ENCODE results near the gene THBD.

Gene THBD

DNA sequence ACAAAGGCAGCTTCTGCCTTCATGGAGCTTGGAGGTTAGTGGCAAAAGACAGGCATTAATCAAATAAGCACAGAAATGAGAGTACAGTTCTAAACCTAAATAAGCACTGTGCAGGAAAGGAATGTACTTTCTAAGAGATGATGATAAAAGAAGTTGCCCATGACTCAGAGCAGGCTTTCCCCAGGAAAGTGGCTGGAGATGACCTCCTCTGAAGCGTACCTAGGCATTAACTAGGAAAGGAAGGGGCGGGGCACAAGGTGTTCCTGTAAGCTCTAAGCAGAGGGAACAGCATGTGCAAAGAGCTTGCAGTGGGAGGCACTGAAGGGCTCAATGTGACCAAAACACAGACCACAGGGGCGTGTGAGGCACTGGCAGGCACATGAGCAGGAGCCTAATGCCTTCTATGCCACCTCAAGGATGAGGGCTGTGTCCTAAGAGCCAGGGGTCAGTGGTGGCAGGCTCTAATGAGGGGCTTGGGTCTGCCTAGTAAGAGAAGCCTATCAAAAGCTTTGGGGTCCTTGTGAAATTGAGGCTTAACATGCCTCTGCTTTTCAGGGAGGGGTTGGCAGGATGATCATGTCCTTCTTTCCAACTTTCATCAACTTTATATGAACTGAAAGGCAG lies 9.5 kb downstream of the THBD start:
- in situ Hi-C loops (cut with HindIII; ENCODE audit: low sequenced_read_pairs), result no loop called here
- TF ChIP-seq, protein P1, sequence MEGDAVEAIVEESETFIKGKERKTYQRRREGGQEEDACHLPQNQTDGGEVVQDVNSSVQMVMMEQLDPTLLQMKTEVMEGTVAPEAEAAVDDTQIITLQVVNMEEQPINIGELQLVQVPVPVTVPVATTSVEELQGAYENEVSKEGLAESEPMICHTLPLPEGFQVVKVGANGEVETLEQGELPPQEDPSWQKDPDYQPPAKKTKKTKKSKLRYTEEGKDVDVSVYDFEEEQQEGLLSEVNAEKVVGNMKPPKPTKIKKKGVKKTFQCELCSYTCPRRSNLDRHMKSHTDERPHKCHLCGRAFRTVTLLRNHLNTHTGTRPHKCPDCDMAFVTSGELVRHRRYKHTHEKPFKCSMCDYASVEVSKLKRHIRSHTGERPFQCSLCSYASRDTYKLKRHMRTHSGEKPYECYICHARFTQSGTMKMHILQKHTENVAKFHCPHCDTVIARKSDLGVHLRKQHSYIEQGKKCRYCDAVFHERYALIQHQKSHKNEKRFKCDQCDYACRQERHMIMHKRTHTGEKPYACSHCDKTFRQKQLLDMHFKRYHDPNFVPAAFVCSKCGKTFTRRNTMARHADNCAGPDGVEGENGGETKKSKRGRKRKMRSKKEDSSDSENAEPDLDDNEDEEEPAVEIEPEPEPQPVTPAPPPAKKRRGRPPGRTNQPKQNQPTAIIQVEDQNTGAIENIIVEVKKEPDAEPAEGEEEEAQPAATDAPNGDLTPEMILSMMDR (IDR thresholded peaks at IDR 0.05; ENCODE audit: low read depth, low read length), result no peak

DNA sequence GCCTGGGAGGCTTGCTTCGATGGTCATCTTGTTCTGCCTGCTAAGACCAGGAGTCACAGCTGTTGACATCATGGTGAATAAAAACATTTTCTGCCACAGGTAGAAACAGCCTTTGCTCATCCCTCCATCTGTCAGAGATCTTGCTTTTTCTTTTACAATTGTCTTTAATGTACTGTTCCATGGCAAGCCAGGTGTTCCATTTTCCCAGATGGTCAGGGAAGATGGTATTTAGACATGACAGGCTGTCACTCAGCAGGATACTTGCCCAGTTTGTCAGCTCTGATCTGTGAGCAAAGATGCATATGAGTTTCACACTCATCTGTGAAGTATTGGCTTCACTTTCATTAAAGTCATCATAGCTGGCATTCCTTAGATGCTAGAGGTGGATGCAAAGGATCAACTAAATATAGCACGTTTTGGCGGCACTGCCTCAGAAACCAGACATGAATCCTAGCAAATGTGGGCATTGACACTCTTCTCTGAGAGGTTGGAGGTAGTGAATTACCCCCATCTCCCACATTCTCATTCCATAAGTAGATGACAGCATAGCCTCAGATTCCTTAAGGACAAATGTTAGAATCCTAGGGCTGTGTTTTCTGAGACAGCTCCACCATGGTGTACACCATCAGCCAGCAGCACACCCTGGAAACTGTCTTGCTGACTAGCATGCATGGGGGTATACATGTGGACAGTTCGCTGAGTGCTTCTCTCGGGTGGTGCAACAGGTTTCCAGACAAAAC lies 10.2 kb downstream of the THBD start:
- no peak overlapping the region for H3K4me3 ChIP-seq (ENCODE audit: low read depth, low read length)
- TF ChIP-seq, protein P1 (IDR thresholded peaks at IDR 0.05; ENCODE audit: low read depth, low read length), result no peak
- in situ Hi-C loops (cut with HindIII; ENCODE audit: low sequenced_read_pairs), result no loop called here

More for the DNA sequence above, 9.5 kb downstream of the THBD start:
- no peak overlapping the region for H3K4me3 ChIP-seq (ENCODE audit: low read depth, low read length)
- no peak for DNase-seq (ENCODE audit: low read depth, low spot score)

DNA sequence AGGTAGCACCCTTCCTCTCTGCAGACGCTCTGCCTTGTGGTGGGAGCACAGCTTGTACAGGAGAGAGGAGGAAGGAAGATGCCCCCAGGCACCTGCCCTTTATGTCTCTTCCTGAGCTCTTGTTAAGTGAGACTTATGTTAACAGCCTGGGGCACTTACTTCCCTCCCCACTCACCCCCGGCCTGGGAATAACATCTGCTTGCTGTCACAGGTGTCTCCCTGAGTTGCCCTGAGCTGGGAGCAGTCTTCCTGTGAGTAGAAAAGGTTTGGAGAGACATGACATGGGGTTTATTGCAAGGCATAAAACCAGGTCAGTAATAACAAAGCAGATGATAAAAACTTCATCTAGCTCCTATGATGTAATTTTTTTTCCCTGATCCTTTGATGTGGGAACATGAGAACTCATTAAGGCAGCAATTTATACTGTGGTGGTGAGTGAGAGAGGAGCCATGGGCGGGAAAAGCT lies 12.4 kb downstream of the THBD start:
- in situ Hi-C loops (cut with HindIII; ENCODE audit: low sequenced_read_pairs), result no loop called here
- no peak overlapping the region for H3K4me3 ChIP-seq (ENCODE audit: low read depth, low read length)
- TF ChIP-seq, protein P1 (IDR thresholded peaks at IDR 0.05; ENCODE audit: low read depth, low read length), result no peak
- no peak for DNase-seq (ENCODE audit: low read depth, low spot score)

More for the DNA sequence above, 10.2 kb downstream of the THBD start:
- no peak for DNase-seq (ENCODE audit: low read depth, low spot score)

DNA sequence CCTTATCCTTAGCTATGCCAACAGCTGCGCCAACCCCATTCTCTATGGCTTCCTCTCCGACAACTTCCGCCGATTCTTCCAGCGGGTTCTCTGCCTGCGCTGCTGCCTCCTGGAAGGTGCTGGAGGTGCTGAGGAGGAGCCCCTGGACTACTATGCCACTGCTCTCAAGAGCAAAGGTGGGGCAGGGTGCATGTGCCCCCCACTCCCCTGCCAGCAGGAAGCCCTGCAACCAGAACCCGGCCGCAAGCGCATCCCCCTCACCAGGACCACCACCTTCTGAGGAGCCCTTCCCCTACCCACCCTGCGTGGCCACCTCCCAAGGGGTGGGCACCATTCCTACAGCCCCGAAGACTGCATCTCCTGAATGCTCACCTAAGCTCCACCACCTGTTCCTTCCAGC lies 13.1 kb downstream of the THBD start:
- no peak for DNase-seq (ENCODE audit: low read depth, low spot score)
- no peak overlapping the region for H3K4me3 ChIP-seq (ENCODE audit: low read depth, low read length)
- in situ Hi-C loops (cut with HindIII; ENCODE audit: low sequenced_read_pairs), result no loop called here
- TF ChIP-seq, protein P1 (IDR thresholded peaks at IDR 0.05; ENCODE audit: low read depth, low read length), result no peak

DNA sequence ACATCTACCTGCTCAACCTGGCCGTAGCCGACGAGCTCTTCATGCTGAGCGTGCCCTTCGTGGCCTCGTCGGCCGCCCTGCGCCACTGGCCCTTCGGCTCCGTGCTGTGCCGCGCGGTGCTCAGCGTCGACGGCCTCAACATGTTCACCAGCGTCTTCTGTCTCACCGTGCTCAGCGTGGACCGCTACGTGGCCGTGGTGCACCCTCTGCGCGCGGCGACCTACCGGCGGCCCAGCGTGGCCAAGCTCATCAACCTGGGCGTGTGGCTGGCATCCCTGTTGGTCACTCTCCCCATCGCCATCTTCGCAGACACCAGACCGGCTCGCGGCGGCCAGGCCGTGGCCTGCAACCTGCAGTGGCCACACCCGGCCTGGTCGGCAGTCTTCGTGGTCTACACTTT lies 13.7 kb downstream of the THBD start:
- in situ Hi-C loops (cut with HindIII; ENCODE audit: low sequenced_read_pairs), result no loop called here
- TF ChIP-seq, protein P1 (IDR thresholded peaks at IDR 0.05; ENCODE audit: low read depth, low read length), result no peak
- H3K4me3 ChIP-seq (ENCODE audit: low read depth, low read length), result no peak overlapping the region
- DNase-seq (ENCODE audit: low read depth, low spot score), result no peak

DNA sequence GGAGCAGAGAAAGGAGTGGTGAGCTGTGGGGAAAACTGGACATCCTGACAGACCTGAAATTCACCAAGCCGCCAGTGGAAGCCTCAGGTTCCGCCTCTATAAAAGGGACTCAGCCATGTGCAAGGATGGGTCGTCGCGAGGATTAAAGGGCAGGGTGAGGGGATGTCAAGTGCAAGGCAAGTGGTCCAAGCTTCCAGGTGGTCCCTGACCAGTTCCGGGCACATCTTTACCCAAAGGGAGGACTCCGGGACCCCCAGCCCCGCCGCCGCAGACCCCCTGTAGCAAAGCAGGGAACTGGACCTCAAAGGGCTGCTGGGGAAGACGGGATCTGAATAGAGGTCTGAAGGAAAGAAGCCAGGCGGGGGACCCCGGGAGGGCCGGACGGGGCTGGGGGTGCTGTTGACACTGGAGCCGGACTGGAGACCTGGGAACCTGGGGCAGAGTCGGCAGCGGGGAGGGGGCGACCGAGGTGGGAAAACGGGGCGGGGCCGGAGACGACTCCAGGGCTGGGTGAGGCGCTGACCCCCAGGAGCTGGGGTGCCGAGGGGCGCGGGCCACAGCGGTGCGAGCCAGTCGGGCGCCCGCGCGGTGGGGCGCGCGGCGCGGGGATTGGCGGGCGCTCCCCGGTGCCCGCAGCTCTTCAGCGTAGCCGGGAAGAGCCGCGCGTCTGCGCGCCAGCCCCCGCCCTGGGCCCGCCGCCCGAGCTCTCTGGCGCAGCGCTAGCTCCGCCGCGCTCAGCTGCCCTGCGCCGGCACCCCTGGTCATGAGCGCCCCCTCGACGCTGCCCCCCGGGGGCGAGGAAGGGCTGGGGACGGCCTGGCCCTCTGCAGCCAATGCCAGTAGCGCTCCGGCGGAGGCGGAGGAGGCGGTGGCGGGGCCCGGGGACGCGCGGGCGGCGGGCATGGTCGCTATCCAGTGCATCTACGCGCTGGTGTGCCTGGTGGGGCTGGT lies 14.5 kb downstream of the THBD start, which contains the start of gene SSTR4:
Gene SSTR4, plus strand, starts transcription at position 592 of the 951 bp plus-strand sequence. Its CDS starts 172 bp downstream, at position 764.
- in situ Hi-C loops (cut with HindIII; ENCODE audit: low sequenced_read_pairs), result no loop called here
- no peak for DNase-seq (ENCODE audit: low read depth, low spot score)
- H3K4me3 ChIP-seq (ENCODE audit: low read depth, low read length), result no peak within 1 kb of the TSS
- TF ChIP-seq, protein P1 (IDR thresholded peaks at IDR 0.05; ENCODE audit: low read depth, low read length), result no peak

Data from astrocyte of the spinal cord (primary cell).